ENCODE data around the gene CRACR2B.

- no peak for TF ChIP-seq EP300 (IDR thresholded peaks at IDR 0.05; ENCODE audit: borderline replicate concordance in 1 of 2, low read depth in 2 of 2, low read length in 2 of 2)
- peak; percentile 40 to 91 (median 43) for TF ChIP-seq CTCF (IDR thresholded peaks at IDR 0.05; ENCODE audit: control extremely low read depth in 1 of 3, insufficient read depth in 1 of 3, low read depth in 1 of 3, low read length in 3 of 3)
- TF ChIP-seq EZH2 (IDR thresholded peaks at IDR 0.05; ENCODE audit: low read depth, low read length, severe bottlenecking), result no peak
- no peak for TF ChIP-seq POLR2A (IDR thresholded peaks at IDR 0.05; ENCODE audit: control extremely low read depth in 1 of 2, low read depth in 2 of 2, low read length in 2 of 2)
- TF ChIP-seq POLR2AphosphoS5 (IDR thresholded peaks at IDR 0.05; ENCODE audit: low read depth, low read length), result no peak
- TF ChIP-seq USF2 (IDR thresholded peaks at IDR 0.05; ENCODE audit: low read length), result no peak
- no peak for TF ChIP-seq GTF2F1 (IDR thresholded peaks at IDR 0.05; ENCODE audit: borderline replicate concordance, low read depth, low read length)
- TF ChIP-seq RFX5 (IDR thresholded peaks at IDR 0.05; ENCODE audit: borderline replicate concordance, low read depth, low read length), result no peak
- TF ChIP-seq SP2 (IDR thresholded peaks at IDR 0.05; ENCODE audit: low read length), result no peak
Measured at GRCh38 chr11:880447-880846, 52.7 kb downstream of the CRACR2B start.

All from H1 (cell line).